Activated T-helper 1 cell treated with Interleukin-2 at 50 U/mL for 16 hours (primary cell): ENCODE measurements around the gene ABI3BP.

ENCODE experiments used
- DNase-seq: peaks from one replicate; pipeline ENCODE4 v3.0.0-alpha.2; 2020; ENCODE audit warnings: low read depth

ABI3BP gene

DNA sequence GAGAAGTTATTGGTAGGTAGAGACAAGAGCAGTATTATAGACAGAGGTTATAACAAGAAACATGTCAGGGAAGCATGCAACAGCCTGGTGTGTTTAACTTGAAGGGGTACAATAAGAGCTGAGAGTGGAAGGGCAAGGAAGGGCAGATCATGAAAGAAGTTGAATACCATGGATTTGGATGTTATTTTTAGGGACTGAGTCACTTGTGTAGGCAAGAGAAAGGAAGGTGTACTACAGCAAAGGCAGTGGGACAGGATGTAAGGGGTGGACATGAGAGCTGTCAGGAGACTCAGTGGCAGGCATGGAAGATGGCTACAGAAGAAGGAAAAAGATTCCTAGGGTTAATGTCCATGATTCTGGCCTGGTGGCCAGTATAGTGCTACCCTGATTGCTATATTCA lies 217.6 kb downstream of the ABI3BP start:
- DNase-seq, result no peak

DNA sequence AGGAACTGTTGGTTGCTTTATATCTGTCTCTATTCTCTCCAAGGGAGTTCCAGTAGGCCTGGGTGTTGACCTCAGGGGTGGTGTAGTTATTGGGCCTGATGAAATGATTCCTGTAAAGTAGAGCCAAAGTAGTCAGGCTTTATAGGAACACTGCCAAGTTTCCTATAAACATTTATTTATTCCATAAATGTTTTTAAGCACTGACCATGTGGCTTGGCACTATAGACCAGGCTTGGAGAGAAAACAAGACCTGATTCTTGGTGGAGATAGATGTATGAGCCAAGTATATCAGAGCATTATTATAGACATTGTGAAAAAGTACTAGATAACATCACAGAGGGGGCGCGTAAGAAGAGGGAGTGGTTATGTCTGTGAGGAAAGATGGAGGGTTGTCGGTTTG lies 218.0 kb downstream of the ABI3BP start:
- no peak for DNase-seq

DNA sequence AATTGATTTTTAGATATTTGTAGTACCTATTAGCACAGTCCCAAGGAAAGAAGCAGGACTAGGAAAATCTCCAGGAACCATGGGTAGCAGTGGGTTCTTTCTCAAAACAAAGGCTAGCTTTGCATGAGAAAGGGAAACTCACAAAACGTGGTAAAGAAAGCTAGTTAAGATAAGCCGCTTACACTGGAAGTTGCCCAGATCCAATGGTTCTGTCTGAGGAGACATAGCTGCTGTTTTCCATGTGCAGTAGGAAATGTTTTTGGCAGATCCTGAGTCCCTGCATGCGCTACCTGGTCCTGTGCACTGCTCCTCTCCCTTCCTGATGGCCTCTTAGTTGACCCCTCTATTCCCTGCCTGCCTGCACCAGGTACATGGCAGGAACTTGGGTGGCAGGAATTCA lies 223.5 kb downstream of the ABI3BP start:
- DNase-seq, result no peak

DNA sequence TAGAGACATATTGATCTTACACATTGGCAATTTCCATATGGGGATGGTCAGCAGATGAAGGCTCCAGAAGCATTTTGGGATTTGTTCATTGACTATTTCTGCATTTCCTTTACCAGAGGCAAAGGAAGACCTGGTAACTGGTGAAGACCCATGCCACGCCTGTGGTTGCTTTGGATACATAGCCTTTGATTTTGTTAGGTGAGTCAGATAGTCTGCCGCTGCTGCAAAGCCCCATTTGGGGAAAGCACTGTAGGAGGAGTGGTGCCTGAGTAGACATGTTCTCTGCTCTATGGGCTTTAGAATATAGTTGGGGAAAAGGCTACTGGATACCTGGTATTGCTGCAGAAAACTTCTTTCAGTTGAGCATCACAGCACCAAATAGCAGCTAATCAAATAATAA lies 227.2 kb downstream of the ABI3BP start:
- no peak for DNase-seq

DNA sequence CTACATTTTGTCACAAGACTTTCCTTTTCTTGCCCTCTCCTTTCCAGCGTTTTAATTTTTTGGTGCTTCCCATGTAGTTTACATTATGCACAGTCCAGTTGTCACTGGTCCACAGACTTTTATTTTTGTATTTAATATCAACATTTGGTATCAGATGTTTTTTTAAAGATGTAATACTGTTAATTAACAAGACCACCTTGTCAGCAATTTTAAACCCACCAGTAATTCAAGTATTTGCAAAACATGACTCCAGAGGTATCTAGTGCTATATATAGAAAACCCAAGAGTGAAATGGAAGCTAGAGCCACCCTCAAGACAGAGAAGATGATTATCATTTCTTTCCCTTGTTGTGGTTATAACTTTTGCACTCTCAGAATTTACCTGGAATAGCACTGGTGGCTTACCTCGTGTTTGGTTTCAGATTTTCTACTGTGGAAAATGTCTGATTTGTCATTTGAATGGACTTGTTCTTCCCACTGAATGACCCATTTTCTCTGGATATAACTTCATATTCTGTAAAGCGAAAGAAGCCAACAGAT lies 227.7 kb downstream of the ABI3BP start:
- no peak for DNase-seq

DNA sequence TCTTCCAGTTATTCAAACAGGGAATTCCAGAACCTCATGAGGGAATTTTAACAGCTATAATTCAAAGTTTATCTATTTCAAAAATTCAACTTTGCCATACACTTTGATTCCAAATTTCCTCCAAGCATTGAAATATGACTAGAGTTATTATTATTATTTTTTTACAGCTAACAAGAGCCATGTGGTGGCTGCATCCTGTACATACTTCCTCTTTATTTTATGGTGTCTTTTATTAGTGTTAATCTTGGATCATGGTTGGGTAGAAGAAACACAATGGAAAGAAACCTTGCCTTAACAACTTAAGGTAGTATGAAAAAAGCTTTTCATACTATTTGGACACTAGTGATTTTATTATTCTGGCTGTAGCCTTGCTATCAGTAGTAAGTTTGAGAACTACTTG lies 231.3 kb downstream of the ABI3BP start:
- no peak for DNase-seq

DNA sequence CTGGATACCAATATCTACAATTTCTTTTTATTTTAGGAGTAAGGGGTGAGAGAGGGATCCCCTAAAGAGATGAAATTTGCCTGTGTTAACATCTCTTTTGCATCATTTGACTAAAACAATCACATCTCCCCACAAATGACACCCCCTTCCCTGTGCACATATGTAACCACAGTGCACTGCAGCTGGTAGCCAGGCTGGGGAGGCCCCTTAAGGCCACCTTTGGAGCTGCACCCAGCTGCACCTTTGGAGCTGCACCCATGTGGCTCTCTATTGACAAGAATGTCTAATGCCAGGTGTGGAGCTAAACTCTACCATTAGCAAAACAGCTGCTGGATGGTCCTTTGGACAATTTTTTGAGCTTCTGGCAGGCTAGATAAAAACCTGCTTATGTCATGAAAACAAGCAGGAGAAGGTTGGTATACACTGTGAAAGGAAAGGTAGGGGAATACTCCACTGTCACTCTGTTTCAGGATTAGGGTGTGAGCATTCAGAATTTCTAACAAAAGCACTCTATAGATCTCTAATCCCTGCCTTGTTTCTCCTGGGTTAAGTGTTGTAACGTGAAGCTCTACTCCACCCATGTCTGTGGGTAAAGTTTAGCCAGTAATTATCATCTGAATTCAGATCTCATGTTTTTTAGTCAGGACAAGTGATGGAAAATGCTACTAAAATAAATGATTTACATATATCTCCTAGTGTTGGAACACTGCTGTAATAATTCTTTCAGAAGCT lies 231.8 kb downstream of the ABI3BP start:
- DNase-seq, result no peak

DNA sequence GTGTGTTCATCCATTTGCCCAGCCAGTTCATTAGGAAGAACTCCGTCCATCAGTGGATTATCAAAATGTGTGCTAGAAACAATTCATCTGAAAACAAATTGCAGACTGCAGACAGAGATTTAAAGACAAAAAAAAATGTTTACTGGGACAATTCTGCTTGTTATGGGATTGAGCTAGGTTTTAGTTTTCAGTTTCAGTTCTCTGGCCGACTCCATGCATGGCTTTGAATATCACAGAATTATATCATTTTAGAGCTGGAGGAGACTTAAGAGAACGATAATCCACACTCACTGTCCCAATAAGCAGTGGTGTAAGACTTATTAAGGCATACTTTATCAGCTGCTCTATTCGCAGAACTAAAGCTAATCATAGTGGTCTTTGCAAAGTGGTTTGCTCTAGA lies 232.8 kb downstream of the ABI3BP start:
- no peak for DNase-seq

DNA sequence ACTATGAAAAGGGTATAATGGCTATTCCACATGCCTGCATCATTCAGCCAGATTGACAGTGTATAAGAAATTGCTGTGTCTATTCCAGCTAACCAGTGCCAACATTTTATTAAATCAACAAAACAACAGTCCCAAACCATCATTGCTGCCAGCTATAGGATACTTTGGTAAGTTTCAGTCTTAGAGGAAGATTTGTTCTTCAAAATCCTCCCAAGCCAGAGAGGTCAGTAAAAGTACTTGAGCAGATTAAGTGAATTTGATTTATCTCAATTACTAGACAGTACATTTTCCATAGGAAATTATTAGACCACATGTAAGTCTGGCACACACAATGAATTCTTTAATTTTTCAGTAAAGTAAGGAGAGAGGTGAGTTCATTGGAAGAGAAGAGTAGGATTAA lies 233.3 kb downstream of the ABI3BP start:
- DNase-seq, result no peak

DNA sequence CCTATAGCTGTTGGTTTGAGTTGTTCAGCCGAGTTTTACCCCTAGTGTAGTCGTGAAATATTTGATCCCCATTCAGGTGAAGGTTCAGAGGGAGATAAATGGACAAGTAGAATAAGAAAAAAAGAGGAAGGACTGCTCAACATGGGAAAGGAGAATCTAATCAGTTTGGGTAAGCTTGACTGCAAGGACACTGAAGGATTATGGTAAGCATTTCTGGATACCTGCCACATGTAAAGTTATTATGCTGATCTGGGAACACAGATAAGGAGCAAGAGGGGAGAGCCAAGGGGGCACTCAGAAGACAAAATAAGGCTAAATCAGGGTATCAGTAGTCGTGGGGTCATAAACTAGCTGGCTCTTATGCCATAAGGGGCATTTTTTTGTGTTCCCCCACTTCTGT lies 234.1 kb downstream of the ABI3BP start:
- no peak for DNase-seq

DNA sequence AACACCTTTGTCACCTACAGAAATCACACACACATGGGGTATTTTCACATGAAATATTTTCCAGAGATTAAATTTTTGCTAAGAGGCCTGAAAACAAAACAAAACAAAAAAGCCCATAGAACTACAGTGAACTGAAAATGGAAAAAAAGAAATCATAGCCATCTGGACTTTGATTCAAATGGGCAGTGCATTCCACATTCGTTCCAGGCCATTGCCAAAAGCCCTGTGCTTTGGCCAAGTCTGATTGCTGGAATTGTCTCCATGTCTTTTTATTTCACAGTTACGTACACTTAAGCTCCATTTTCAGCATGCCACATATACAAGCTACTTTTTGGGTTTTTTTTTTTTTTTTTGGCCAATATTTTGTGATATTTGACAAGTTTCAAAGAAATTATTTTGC lies 236.8 kb downstream of the ABI3BP start:
- no peak for DNase-seq

DNA sequence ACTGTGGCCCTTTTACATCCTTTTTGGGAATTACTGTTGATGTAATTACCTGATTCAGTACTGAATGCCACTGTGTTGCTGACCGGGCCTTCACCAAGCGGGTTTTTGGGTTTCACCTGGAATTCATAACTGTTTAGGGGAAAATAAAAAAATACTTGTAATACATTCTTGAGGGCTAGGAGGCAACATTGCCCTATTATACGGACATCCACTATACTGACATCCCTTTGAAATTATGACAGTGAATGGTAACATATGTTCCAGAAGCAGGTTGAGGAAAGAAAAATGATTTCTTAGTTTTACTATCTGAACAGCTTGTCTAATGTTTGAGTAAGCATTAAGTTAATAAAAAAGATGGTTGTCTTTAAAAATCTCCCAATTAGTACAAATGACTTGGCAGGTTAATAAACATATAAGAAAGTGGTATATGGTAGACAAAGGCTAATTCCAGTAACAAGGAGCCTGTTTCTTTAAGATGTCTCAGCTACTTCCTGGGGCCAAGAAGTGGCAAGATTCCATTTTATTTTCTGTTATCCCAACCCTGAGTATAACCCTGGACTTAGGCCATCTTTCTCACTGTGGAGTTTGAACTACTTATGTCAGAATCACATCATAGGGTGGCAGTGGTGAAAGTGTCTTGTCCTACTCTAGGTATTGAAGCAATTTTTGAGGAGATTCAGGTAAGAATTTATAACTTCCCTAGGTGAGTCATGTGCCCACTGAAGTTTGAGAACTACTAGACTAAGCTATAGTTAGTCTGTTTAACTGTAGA lies 238.5 kb downstream of the ABI3BP start:
- DNase-seq, result no peak

DNA sequence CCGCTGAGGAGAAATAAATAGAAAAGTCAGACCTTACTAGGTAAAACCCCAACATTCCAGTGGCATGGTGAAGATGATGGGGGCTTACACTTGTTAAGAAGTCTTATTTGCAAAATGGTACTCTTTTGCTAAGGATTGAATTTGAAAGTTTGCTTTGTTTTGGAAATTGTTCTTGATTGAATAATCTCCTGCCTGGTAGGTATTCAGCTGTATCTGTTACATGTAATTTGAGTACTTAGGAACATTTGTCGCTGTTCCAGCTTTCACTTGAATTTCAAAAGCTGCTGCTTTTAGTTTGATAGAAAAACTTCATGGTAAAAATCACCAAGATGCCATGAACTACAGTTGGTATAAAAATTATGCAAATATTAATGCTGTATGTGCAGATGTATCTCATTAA lies 239.4 kb downstream of the ABI3BP start:
- DNase-seq, result no peak

DNA sequence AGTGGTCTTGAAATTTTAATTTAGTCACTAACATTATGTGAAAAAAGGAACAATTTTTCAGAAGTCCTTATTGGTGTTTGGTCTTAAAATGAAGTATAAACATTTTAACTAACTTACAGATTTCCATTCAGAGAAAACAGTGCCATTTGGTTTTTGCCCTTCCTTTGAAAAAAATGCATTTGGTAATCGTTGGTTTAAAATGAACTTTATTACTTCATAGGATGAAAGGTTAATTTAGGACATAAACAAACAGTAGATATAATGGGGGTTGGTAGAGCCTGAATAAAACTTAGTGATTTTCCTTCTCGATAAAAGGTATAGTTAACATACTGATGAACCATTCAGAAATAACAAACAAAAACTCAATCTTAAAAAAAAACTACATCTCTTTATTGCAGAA lies 244.3 kb downstream of the ABI3BP start:
- DNase-seq, result no peak

DNA sequence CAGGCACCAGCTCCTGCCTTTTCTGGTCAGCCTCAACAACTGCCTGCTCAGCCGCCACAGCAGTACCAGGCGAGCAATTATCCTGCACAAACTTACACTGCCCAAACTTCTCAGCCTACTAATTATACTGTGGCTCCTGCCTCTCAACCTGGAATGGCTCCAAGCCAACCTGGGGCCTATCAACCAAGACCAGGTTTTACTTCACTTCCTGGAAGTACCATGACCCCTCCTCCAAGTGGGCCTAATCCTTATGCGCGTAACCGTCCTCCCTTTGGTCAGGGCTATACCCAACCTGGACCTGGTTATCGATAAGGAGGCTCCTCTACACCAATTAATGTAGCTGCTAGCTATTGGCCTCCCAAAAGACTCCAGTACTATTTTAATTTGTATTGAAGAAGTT lies 245.0 kb downstream of the ABI3BP start:
- no peak for DNase-seq

DNA sequence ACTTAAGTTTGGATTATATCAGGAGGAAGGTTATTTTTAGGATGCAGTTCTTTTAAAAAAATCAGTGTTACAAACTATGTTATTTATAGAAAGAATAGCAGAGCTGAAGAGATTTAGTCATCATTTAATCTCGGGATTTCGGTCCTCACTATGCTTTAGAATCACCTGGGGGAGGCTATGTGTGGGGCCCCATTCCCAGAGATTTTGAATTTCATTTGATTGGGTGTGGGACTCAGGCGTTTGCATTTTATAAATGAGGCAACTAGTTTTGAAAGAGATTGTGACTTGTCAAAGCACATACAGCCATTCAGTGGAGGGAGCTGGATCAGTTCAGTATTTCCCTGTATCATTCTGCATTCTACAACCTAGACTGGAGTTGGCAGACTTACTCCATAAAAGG lies 247.1 kb downstream of the ABI3BP start:
- no peak for DNase-seq

DNA sequence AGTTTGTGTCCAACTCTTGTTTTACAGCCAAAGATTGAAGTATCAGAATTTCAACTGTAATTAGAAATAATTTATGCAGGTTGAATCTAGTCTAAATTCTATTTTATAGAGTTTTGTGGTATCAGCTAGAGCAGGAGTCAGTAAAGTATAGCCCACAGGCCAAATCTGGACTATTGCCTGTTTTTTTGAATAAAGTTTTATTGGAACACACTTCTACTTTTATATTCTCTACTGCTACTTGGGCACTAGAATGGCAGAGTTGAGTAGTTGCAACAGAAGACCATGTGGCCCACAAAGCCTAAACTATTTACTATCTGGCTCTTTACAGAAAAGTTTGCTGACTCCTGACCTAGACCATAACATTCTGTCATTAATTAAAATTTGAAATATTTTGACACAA lies 247.6 kb downstream of the ABI3BP start:
- no peak for DNase-seq

DNA sequence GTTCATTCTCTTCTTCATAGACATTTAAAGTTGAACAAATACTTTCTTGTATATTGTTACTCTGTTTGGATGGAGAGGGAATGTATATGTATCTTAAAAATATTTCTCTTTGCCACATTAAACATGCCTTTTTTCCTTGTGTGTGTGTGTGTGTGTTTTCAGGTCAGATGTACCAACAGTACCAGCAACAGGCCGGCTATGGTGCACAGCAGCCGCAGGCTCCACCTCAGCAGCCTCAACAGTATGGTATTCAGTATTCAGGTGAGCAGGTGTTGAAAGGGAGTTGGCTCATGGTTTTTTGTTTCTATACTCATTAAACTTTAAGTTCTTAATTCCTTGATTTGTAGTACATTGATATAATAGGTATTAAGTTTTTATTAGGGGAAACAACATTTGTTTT lies 248.6 kb downstream of the ABI3BP start:
- no peak for DNase-seq

DNA sequence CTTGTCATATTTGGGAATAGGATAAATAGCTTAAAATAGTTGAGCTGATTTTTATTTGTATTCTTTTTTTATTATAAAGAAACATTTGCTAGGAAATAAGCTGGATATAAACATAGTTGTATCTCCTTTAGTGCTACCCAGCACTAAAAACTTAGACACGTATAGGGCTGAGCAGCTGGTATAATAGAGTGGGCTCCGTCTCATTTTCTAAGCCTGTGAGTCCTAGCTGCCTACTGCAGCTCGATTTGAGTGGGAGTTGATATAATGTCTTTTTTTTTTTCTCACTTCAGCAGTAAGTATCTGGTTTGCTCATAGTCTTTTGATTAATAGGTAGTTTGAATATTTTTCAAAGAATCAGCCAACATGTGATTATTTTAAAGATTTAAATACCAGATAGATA lies 249.7 kb downstream of the ABI3BP start:
- no peak for DNase-seq

DNA sequence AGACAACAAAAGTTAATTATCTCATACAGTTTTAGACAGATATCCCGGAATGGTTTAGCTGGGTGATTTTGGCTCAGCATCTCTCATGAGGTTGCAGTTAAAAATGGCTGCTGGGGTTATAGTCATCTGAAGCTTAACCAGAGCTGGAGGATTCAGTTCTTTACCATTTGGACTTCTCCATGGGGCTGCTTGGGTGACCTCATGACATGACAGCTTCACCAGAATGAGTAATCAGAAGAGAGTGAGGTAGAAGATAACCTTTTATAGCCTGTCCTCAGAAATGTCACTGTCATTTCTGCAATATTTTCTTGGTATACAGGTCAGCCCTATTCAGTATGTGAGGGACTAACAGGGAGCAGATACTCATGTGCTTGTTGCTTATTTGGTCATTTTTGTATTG lies 253.0 kb downstream of the ABI3BP start:
- DNase-seq, result no peak

DNA sequence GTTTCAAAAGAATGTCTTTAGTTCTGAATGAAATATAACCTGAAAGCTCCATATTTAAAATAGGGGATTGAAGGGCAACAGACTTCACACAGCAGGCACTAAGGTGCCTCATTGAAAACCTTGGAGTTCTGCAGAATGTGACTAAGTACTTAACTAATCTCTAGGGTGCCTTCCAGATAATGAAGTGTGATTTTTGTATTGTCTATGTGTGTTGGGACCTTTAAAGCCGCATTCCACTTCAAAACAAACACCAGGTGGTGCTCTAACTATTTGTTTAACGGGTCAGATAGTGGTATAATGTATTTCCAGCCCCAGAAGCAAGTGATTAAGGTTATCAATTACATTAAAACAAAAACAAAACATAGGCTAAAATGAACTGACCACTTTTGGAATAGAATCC lies 255.9 kb downstream of the ABI3BP start:
- no peak for DNase-seq

DNA sequence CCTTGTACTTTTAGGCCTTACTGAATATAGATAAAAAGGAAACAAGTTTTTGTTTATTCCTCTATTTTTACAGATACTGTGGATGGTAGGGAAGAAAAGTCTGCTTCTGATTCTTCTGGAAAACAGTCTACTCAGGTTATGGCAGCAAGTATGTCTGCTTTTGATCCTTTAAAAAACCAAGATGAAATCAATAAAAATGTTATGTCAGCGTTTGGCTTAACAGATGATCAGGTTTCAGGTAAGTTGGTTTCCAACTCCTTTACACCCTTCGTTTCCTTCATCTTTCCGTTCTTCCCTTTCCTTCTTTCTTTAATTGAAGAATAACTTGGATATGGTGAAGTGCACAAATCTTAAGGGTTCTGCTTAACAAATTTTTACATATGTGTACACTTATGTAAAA lies 260.8 kb downstream of the ABI3BP start:
- DNase-seq, result no peak

DNA sequence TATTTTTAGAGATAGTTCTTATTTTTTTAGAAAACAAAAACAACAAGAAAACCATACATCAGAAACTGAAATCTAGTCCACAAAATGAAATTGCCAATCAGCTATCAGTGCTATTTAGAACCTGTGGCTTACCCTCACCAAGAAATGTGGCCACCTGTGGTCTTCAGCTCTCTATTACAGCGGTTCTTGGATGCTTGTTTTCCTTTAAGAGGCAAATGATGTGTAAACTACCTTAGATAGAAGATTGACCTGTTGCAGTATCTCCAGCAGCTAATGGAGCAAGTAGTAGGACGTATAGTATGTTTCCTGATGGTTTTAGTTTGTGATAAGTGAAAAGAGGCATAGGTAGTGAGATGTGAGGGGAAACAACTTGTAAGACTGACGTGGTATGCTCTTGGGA lies 262.7 kb downstream of the ABI3BP start:
- DNase-seq, result no peak

DNA sequence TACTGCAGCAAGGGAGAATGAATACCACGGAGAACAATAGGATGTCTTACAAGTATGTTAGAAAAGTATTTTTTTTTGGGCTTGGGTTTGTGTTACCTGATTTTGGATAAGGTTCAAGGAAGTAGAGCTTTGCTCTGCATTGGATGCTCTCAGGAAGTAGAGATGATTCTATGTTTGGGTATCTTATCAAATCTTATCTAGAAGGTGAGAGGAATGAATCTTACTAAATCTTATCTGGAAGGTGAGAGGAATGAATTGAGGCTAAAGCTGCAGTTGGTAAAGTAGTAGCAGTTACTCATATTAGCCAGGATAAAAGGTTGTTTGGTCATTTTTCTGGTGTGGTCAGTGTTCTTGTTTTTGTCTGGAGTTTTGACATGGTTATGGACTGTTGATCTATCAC lies 266.5 kb downstream of the ABI3BP start:
- no peak for DNase-seq
